Omental fat pad (tissue), 4 donors: ENCODE measurements around the gene NPAS3. TPM values are rescaled to one million over a fixed set of nuclear protein-coding genes. Genes with fewer than 3 reads are reported as not detected.

Experiments
- ATAC-seq: fragments of 150-250 bp; one replicate; pipeline ENCODE4 v1.9.1; 2016; ENCODE audit warnings: mild to moderate bottlenecking, moderate library complexity; ENCODE audit not compliant: low FRiP score
- DNase-seq: peaks from one replicate; pipeline ENCODE4 v3.0.0-alpha.2; 2019; ENCODE audit warnings: low spot score
- CTCF ChIP-seq, 3 donors: fragments of 450-650 bp; IDR thresholded peaks; one replicate each; pipeline ENCODE4 v1.5.1; 2016 to 2017; ENCODE audit warnings: antibody characterized with exemption in 3 of 3, mild to moderate bottlenecking in 3 of 3, moderate library complexity in 2 of 3
- total RNA-seq, 4 donors: library from RNA; depleted of rRNA; stranded (reverse); fragments of >200 nt; gene quantifications; one replicate each; pipeline ENCODE4 v1.1.0, GENCODE V29; 2016

Gene NPAS3
- total RNA-seq, 4 donors from 2014 or later = 0.79 to 6.0 (median 2.5) TPM

- DNase-seq (no peak), ATAC-seq (no peak)
- no peak for TF ChIP-seq CTCF (IDR thresholded peaks at IDR 0.05)
These were observed 418.7 kb downstream of the NPAS3 start for GRCh38 chr14:33357225-33358010.

GRCh38 chr14:33359288-33359881, 420.7 kb downstream of the NPAS3 start:
- TF ChIP-seq CTCF (IDR thresholded peaks at IDR 0.05) = no peak
- no peak for ATAC-seq
- DNase-seq = no peak

GRCh38 chr14:33362934-33363333, 424.3 kb downstream of the NPAS3 start:
- DNase-seq (no peak), ATAC-seq (no peak)
- TF ChIP-seq CTCF (IDR thresholded peaks at IDR 0.05) = no peak

- TF ChIP-seq CTCF (IDR thresholded peaks at IDR 0.05) = no peak
- DNase-seq (no peak), ATAC-seq (no peak)
These were observed 425.0 kb downstream of the NPAS3 start for GRCh38 chr14:33363682-33364081.

GRCh38 chr14:33364466-33364865, 425.8 kb downstream of the NPAS3 start:
- ATAC-seq = no peak
- TF ChIP-seq CTCF (IDR thresholded peaks at IDR 0.05) = no peak
- no peak for DNase-seq

- ATAC-seq (no peak), DNase-seq (no peak)
- TF ChIP-seq CTCF (IDR thresholded peaks at IDR 0.05) = no peak
These were observed 430.4 kb downstream of the NPAS3 start for GRCh38 chr14:33369041-33369440.

- no peak for TF ChIP-seq CTCF (IDR thresholded peaks at IDR 0.05)
These were observed 431.3 kb downstream of the NPAS3 start for GRCh38 chr14:33369972-33370371.

More at GRCh38 chr14:33369972-33370371, 431.3 kb downstream of the NPAS3 start:
- ATAC-seq (no peak), DNase-seq (no peak)
